Measurements from ENCODE around the gene FLVCR2. TPM values are rescaled to one million over a fixed set of nuclear protein-coding genes. Genes with fewer than 3 reads are reported as not detected.

FLVCR2 gene
- total RNA-seq, 4 donors from 2014 or later: 5.1 to 65.5 (median 14.5) TPM

GRCh38 chr14:75605916-75606315 is 27.5 kb downstream of the FLVCR2 start:
- ATAC-seq: no peak

GRCh38 chr14:75607044-75607443 is 28.6 kb downstream of the FLVCR2 start:
- Histone ChIP-seq H3K27me3 (no peaks in the 10 kb centered on the region), H3K4me1 (peaks cover 17 to 19% of the 10 kb centered on the region in 2 donors), H3K27ac (no peak overlapping the region), H3K36me3 (no peaks in the 10 kb centered on the region), H3K9me3 (no peaks in the 10 kb centered on the region), H3K4me3 (no peak overlapping the region)
- TF ChIP-seq POLR2A (IDR thresholded peaks at IDR 0.05) (no peak), CTCF (IDR thresholded peaks at IDR 0.05 in 4 of 5, conservative IDR thresholded peaks at IDR 0.05 in 1 of 5) (no peak)
- no peak for ATAC-seq
- intact Hi-C loops (cut with DNase I; ENCODE audit: low total_unique reads): no loop called here
- in situ Hi-C loops (cut with MboI; ENCODE audit: low sequenced_read_pairs in 4 of 4): no loop called here
- DNase-seq: no peak

More at GRCh38 chr14:75605916-75606315, 27.5 kb downstream of the FLVCR2 start:
- DNase-seq: no peak
- no peaks in the 10 kb centered on the region for H3K36me3 ChIP-seq
- no peaks in the 10 kb centered on the region for H3K9me3 ChIP-seq
- H3K4me3 ChIP-seq: no peak overlapping the region
- TF ChIP-seq POLR2A (IDR thresholded peaks at IDR 0.05) (no peak), CTCF (IDR thresholded peaks at IDR 0.05 in 4 of 5, conservative IDR thresholded peaks at IDR 0.05 in 1 of 5) (no peak)
- in situ Hi-C loops (cut with MboI; ENCODE audit: low sequenced_read_pairs in 4 of 4): no loop called here
- H3K27me3 ChIP-seq: no peaks in the 10 kb centered on the region
- H3K4me1 ChIP-seq: peaks cover 13 to 14% of the 10 kb centered on the region in 2 donors
- no peak overlapping the region for H3K27ac ChIP-seq
- intact Hi-C loops (cut with DNase I; ENCODE audit: low total_unique reads): no loop called here

GRCh38 chr14:75607842-75608640 is 29.6 kb downstream of the FLVCR2 start:
- no peaks in the 10 kb centered on the region for H3K27me3 ChIP-seq
- no peak overlapping the region for H3K4me3 ChIP-seq
- DNase-seq (no peak), ATAC-seq (no peak)
- H3K27ac ChIP-seq: no peak overlapping the region
- intact Hi-C loops (cut with DNase I; ENCODE audit: low total_unique reads): no loop called here
- no peaks in the 10 kb centered on the region for H3K9me3 ChIP-seq
- H3K4me1 ChIP-seq: peaks cover 17 to 19% of the 10 kb centered on the region in 2 donors
- H3K36me3 ChIP-seq: no peaks in the 10 kb centered on the region
- no peak for TF ChIP-seq CTCF (IDR thresholded peaks at IDR 0.05 in 4 of 5, conservative IDR thresholded peaks at IDR 0.05 in 1 of 5)
- no peak for TF ChIP-seq POLR2A (IDR thresholded peaks at IDR 0.05)
- in situ Hi-C loops (cut with MboI; ENCODE audit: low sequenced_read_pairs in 4 of 4): no loop called here

- no peak overlapping the region for H3K4me3 ChIP-seq
- TF ChIP-seq CTCF (IDR thresholded peaks at IDR 0.05 in 4 of 5, conservative IDR thresholded peaks at IDR 0.05 in 1 of 5) (no peak), POLR2A (IDR thresholded peaks at IDR 0.05) (no peak)
- in situ Hi-C loops (cut with MboI; ENCODE audit: low sequenced_read_pairs in 4 of 4): no loop called here
- peaks cover 17 to 19% of the 10 kb centered on the region in 2 donors for H3K4me1 ChIP-seq
- no peaks in the 10 kb centered on the region for H3K36me3 ChIP-seq
- H3K27me3 ChIP-seq: no peaks in the 10 kb centered on the region
- ATAC-seq (no peak), DNase-seq (no peak)
- intact Hi-C loops (cut with DNase I; ENCODE audit: low total_unique reads): no loop called here
- no peaks in the 10 kb centered on the region for H3K9me3 ChIP-seq
- H3K27ac ChIP-seq: peak overlapping the region in 1 of 4 donors; percentile 32
These were observed 30.7 kb downstream of the FLVCR2 start for GRCh38 chr14:75609116-75609515.

All from gastrocnemius medialis (tissue), 4 donors.